ENCODE measurements around the gene ANGPTL2.

DNA sequence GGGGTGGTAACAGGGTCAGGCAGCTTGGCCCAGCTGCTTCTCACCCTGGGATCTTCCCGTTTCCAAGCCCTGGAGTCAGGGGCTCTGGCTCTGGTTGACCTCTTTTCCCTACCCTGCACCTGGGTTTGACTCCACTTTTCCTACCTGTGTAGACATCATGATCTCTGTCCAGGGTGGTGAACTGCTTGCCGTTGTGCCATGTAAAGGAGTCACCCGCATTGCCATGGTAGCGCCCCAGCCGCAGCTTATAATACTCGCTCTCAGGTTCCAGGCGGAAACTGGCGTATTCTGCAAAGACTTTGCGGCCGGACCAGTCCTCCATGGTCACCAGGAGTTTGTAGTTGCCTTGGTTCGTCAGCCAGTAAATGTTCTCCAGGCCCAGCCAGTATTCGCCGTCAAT lies 30.9 kb downstream of the ANGPTL2 start:
- TF ChIP-seq POLR2A (IDR thresholded peaks at IDR 0.05; ENCODE audit: low read length) (no peak), RFX5 (IDR thresholded peaks at IDR 0.05) (no peak), ESRRA (IDR thresholded peaks at IDR 0.05; ENCODE audit: borderline replicate concordance, low read length) (no peak), CBX2 (IDR thresholded peaks at IDR 0.05; ENCODE audit: borderline replicate concordance, low read depth) (no peak), NFE2L2 (conservative IDR thresholded peaks at IDR 0.05; ENCODE audit: low read length) (no peak), ZC3H11A (IDR thresholded peaks at IDR 0.05) (no peak), EP300 (IDR thresholded peaks at IDR 0.05) (no peak), CEBPB (IDR thresholded peaks at IDR 0.05) (no peak), RAD21 (conservative IDR thresholded peaks at IDR 0.05 in 1 of 2, IDR thresholded peaks at IDR 0.05 in 1 of 2) (no peak), HDAC2 (IDR thresholded peaks at IDR 0.05) (no peak)
- TF ChIP-seq, protein P1, sequence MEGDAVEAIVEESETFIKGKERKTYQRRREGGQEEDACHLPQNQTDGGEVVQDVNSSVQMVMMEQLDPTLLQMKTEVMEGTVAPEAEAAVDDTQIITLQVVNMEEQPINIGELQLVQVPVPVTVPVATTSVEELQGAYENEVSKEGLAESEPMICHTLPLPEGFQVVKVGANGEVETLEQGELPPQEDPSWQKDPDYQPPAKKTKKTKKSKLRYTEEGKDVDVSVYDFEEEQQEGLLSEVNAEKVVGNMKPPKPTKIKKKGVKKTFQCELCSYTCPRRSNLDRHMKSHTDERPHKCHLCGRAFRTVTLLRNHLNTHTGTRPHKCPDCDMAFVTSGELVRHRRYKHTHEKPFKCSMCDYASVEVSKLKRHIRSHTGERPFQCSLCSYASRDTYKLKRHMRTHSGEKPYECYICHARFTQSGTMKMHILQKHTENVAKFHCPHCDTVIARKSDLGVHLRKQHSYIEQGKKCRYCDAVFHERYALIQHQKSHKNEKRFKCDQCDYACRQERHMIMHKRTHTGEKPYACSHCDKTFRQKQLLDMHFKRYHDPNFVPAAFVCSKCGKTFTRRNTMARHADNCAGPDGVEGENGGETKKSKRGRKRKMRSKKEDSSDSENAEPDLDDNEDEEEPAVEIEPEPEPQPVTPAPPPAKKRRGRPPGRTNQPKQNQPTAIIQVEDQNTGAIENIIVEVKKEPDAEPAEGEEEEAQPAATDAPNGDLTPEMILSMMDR (IDR thresholded peaks at IDR 0.05) = no peak
- TF ChIP-seq, protein P2, sequence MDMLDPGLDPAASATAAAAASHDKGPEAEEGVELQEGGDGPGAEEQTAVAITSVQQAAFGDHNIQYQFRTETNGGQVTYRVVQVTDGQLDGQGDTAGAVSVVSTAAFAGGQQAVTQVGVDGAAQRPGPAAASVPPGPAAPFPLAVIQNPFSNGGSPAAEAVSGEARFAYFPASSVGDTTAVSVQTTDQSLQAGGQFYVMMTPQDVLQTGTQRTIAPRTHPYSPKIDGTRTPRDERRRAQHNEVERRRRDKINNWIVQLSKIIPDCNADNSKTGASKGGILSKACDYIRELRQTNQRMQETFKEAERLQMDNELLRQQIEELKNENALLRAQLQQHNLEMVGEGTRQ (IDR thresholded peaks at IDR 0.05) = no peak
- TF ChIP-seq, protein P3, sequence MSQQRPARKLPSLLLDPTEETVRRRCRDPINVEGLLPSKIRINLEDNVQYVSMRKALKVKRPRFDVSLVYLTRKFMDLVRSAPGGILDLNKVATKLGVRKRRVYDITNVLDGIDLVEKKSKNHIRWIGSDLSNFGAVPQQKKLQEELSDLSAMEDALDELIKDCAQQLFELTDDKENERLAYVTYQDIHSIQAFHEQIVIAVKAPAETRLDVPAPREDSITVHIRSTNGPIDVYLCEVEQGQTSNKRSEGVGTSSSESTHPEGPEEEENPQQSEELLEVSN (IDR thresholded peaks at IDR 0.05; ENCODE audit: borderline replicate concordance, low read depth) = no peak

Data from A549 (cell line).